H1 (cell line): Measurements from ENCODE around the gene TACC2. TPM values are rescaled to one million over a fixed set of nuclear protein-coding genes. Genes with fewer than 3 reads are reported as not detected.
A peak's percentile ranks its signal among the peaks of the same experiment; 100 is the strongest.

Source experiments
- CTCF ChIA-PET: fragments of 300-600 bp; sonication (Branson Sonifier 250); formaldehyde crosslinking; loops from one replicate; lab custom pipeline; 2021; ENCODE audit not compliant: partially characterized antibody; lab: Charles Lee
- POLR2A ChIA-PET: fragments of 300-600 bp; sonication (Branson Sonifier 250); formaldehyde crosslinking; loops from one replicate; lab custom pipeline; 2021; ENCODE audit warnings: inconsistent platforms; ENCODE audit not compliant: partially characterized antibody; lab: Charles Lee
- DNase-seq, 2 experiments: peaks; one replicate each; pipeline versions ENCODE4 v3.0.0 to v3.0.0-alpha.2; 2010 to 2022; ENCODE audit warnings: low spot score in 2 of 2, low read depth in 1 of 2, mixed read lengths in 1 of 2
- FAIRE-seq: peaks from 2 replicates; lab custom pipeline; 2011; peaks lifted over from hg19 to GRCh38; lab: Jason Lieb, UNC
- H2AFZ ChIP-seq: 2 replicates; pipeline ENCODE4 v1.8.1; 2012; ENCODE audit warnings: low read length, inconsistent platforms
- H2AK5ac ChIP-seq: 2 replicates; pipeline ENCODE4 v1.6.1; 2013; ENCODE audit warnings: low read depth, low read length
- H2BK120ac ChIP-seq: replicated peaks from 2 replicates; pipeline ENCODE3; 2013; ENCODE audit warnings: low read depth, low read length, inconsistent platforms
- H2BK12ac ChIP-seq: 2 replicates; pipeline ENCODE4 v1.6.1; 2013; ENCODE audit warnings: low read depth, low read length
- H2BK15ac ChIP-seq: 2 replicates; pipeline ENCODE4 v1.6.1; 2013; ENCODE audit warnings: low read length
- H2BK20ac ChIP-seq: 2 replicates; pipeline ENCODE4 v1.6.1; 2013; ENCODE audit warnings: low read length
- H2BK5ac ChIP-seq: 2 replicates; pipeline ENCODE4 v1.6.1; 2013; ENCODE audit warnings: low read depth, low read length
- H3K14ac ChIP-seq: 2 replicates; pipeline ENCODE4 v1.6.1; 2013; ENCODE audit warnings: inconsistent platforms; ENCODE audit not compliant: insufficient read length
- H3K18ac ChIP-seq: 2 replicates; pipeline ENCODE4 v1.6.1; 2013; ENCODE audit warnings: low read length; ENCODE audit errors: extremely low read depth
- H3K23ac ChIP-seq: 2 replicates; pipeline ENCODE4 v1.6.1; 2013; ENCODE audit warnings: inconsistent platforms; ENCODE audit not compliant: insufficient read length
- H3K23me2 ChIP-seq: 2 replicates; pipeline ENCODE4 v1.6.1; 2013; ENCODE audit warnings: low read depth, low read length
- H3K27ac ChIP-seq: 2 replicates; pipeline ENCODE4 v1.6.1; 2011; ENCODE audit warnings: low read depth, low read length, inconsistent platforms
- H3K27me3 ChIP-seq, 4 experiments: replicated peaks in 1 of 4; 1 replicate in 1 of 4; 2 replicates in 3 of 4; pipeline versions ENCODE4 v1.6.1 to v1.8.1; 2011 to 2013; ENCODE audit warnings: low read length in 3 of 4, mild to moderate bottlenecking in 3 of 4, inconsistent platforms in 2 of 4, mixed read lengths in 2 of 4, moderate library complexity in 1 of 4; ENCODE audit not compliant: control insufficient read depth in 3 of 4, insufficient read depth in 3 of 4; ENCODE audit errors: extremely low read depth in 1 of 4
- H3K36me3 ChIP-seq, 4 experiments: 2 replicates each; pipeline versions ENCODE4 v1.6.1 to v1.8.1; 2011 to 2013; ENCODE audit warnings: mild to moderate bottlenecking in 4 of 4, low read length in 3 of 4, moderate library complexity in 2 of 4, control low read depth in 1 of 4, inconsistent platforms in 1 of 4; ENCODE audit not compliant: insufficient read depth in 4 of 4, control insufficient read depth in 2 of 4
- H3K4ac ChIP-seq: replicated peaks from 2 replicates; pipeline ENCODE3; 2013; ENCODE audit warnings: low read length, low read depth, mixed read lengths, inconsistent platforms; ENCODE audit not compliant: insufficient read length
- H3K4me1 ChIP-seq, 4 experiments: replicated peaks in 1 of 4; 1 replicate in 1 of 4; 2 replicates in 3 of 4; pipeline versions ENCODE4 v1.6.1 to v1.8.1; 2011 to 2013; ENCODE audit warnings: low read length in 3 of 4, inconsistent platforms in 2 of 4, mixed read lengths in 1 of 4; ENCODE audit not compliant: insufficient read depth in 4 of 4, control insufficient read depth in 3 of 4
- H3K4me2 ChIP-seq, 2 experiments: 2 replicates each; pipeline versions ENCODE4 v1.6.1 to v1.8.1; 2011 to 2013; ENCODE audit warnings: low read depth in 2 of 2, low read length in 2 of 2, control low read depth in 1 of 2, inconsistent platforms in 1 of 2, mild to moderate bottlenecking in 1 of 2; ENCODE audit not compliant: insufficient read depth in 1 of 2
- H3K4me3 ChIP-seq, 4 experiments: fragments of 200-600, 300-600 bp in 1 of 4; sonication (generic), shearing (Covaris generic), sonication (Bioruptor Twin) in 1 of 4; 2 replicates each; pipeline versions ENCODE4 v1.5.1 to v1.8.1; 2011 to 2016; ENCODE audit warnings: low read length in 4 of 4, low read depth in 3 of 4, control low read depth in 2 of 4, inconsistent platforms in 2 of 4, mild to moderate bottlenecking in 2 of 4, mixed read lengths in 1 of 4, moderate library complexity in 1 of 4; ENCODE audit not compliant: insufficient read depth in 2 of 4; ENCODE audit errors: extremely low read depth in 1 of 4
- H3K56ac ChIP-seq: replicated peaks from 2 replicates; pipeline ENCODE3; 2013; ENCODE audit warnings: low read depth, mild to moderate bottlenecking, mixed read lengths, low read length, inconsistent platforms; ENCODE audit not compliant: insufficient read length
- H3K79me1 ChIP-seq: 2 replicates; pipeline ENCODE4 v1.6.1; 2013; ENCODE audit warnings: low read depth, low read length, control low read depth
- H3K79me2 ChIP-seq, 2 experiments: 2 replicates each; pipeline versions ENCODE4 v1.6.1 to v1.8.1; 2012 to 2013; ENCODE audit warnings: low read length in 2 of 2, mild to moderate bottlenecking in 2 of 2, inconsistent platforms in 1 of 2; ENCODE audit not compliant: insufficient read depth in 2 of 2, control insufficient read depth in 1 of 2
- H3K9ac ChIP-seq, 4 experiments: replicated peaks in 1 of 4; 1 replicate in 1 of 4; 2 replicates in 3 of 4; pipeline versions ENCODE4 v1.6.1 to v1.8.1; 2011 to 2013; ENCODE audit warnings: low read depth in 3 of 4, low read length in 3 of 4, control low read depth in 2 of 4, mild to moderate bottlenecking in 2 of 4, moderate library complexity in 2 of 4, inconsistent platforms in 1 of 4; ENCODE audit errors: extremely low read depth in 1 of 4
- H3K9me3 ChIP-seq, 2 experiments: 2 replicates each; pipeline versions ENCODE4 v1.6.1 to v1.8.1; 2012 to 2013; ENCODE audit warnings: mild to moderate bottlenecking in 2 of 2, moderate library complexity in 2 of 2, control low read depth in 1 of 2, inconsistent platforms in 1 of 2, low read depth in 1 of 2, low read length in 1 of 2, mixed read lengths in 1 of 2; ENCODE audit not compliant: insufficient read depth in 2 of 2
- H4K20me1 ChIP-seq, 2 experiments: replicated peaks in 1 of 2; 2 replicates each; pipeline versions ENCODE3 to v1.8.1; 2011 to 2013; ENCODE audit warnings: inconsistent platforms in 2 of 2, low read length in 2 of 2, mild to moderate bottlenecking in 1 of 2; ENCODE audit not compliant: insufficient read depth in 2 of 2, control insufficient read depth in 1 of 2
- H4K5ac ChIP-seq: 2 replicates; pipeline ENCODE4 v1.6.1; 2013; ENCODE audit warnings: low read length, low read depth, mixed read lengths, inconsistent platforms; ENCODE audit not compliant: insufficient read length
- H4K8ac ChIP-seq: 2 replicates; pipeline ENCODE4 v1.8.0; 2013; ENCODE audit warnings: mild to moderate bottlenecking, moderate library complexity, low read length, inconsistent platforms; ENCODE audit not compliant: insufficient read depth; ENCODE audit errors: extremely low read depth
- H4K91ac ChIP-seq: replicated peaks from 2 replicates; pipeline ENCODE3; 2013; ENCODE audit warnings: low read length, mixed read lengths, inconsistent platforms; ENCODE audit not compliant: insufficient read length
- CTCF ChIP-seq, 3 experiments: IDR thresholded peaks; 1 replicate in 2 of 3; 2 replicates in 1 of 3; pipeline versions ENCODE4 v1.5.1 to v1.6.1; 2011; ENCODE audit warnings: low read length in 3 of 3, mild to moderate bottlenecking in 3 of 3, inconsistent platforms in 2 of 3, low read depth in 1 of 3, moderate library complexity in 1 of 3; ENCODE audit not compliant: insufficient read depth in 1 of 3; ENCODE audit errors: control extremely low read depth in 1 of 3
- GTF2F1 ChIP-seq: IDR thresholded peaks from 2 replicates; pipeline ENCODE4 v1.6.1; 2012; ENCODE audit warnings: low read depth, low read length, improper control_type of control experiment, borderline replicate concordance
- RAD21 ChIP-seq, 2 experiments: IDR thresholded peaks in 1 of 2; conservative IDR thresholded peaks in 1 of 2; 2 replicates each; pipeline ENCODE4 v1.6.1; 2011; ENCODE audit warnings: low read depth in 2 of 2, low read length in 2 of 2, improper control_type of control experiment in 1 of 2, inconsistent platforms in 1 of 2, mild to moderate bottlenecking in 1 of 2, moderate library complexity in 1 of 2
- WGBS, 2 experiments: shearing (Covaris generic) in 1 of 2; methylation state at CpG; one replicate each; pipeline versions ENCODE4 v1.1.6 to v1.1.7; 2013 to 2015; ENCODE audit warnings: low lambda C conversion rate in 2 of 2, mixed read lengths in 2 of 2, inconsistent platforms in 1 of 2, low coverage in 1 of 2, missing lambda C conversion rate in 1 of 2; ENCODE audit not compliant: insufficient replicate concordance in 2 of 2, insufficient coverage in 1 of 2, insufficient read length in 1 of 2; ENCODE audit errors: extremely low coverage in 1 of 2, missing lambda C conversion rate in 1 of 2; 5-methylcytosine and 5-hydroxymethylcytosine counted together
- polyA plus RNA-seq, 7 experiments: library from polyadenylated mRNA; depleted of rRNA in 3 of 7; stranded (reverse) in 5 of 7; unstranded in 2 of 7; fragments of >200 nt in 5 of 7; fragments of 200-250 nt in 2 of 7; gene quantifications; 1 replicate in 5 of 7; 2 replicates in 1 of 7; 4 replicates in 1 of 7; pipeline versions ENCODE4 v1.2.1 to v1.2.3, GENCODE V29; 2011 to 2013; ENCODE audit warnings: missing spikeins in 2 of 7, mixed read lengths in 2 of 7
- total RNA-seq: library from RNA; stranded (reverse); fragmentation: NEBNext Ultra II Directional; extraction: Animal tissue kit (Norgen Biotek cat#: 25700); gene quantifications from 2 replicates; pipeline ENCODE4 v1.2.1, GENCODE V29; 2021

Gene TACC2
- total and polyA plus RNA-seq, 2 of the 8 experiments (the other 6 are each of a cell fraction or from before 2014, with no cell fraction given), result 21.2 to 46.6 TPM

GRCh38 chr10:122140461-122140902, 151.5 kb downstream of the TACC2 start:
- H2BK12ac ChIP-seq, result no peak overlapping the region
- no peak overlapping the region for H2AFZ ChIP-seq
- H3K56ac ChIP-seq, result no peak overlapping the region
- H3K9ac ChIP-seq, result no peak overlapping the region
- FAIRE-seq (no peak), DNase-seq (no peak)
- no peaks in the 10 kb centered on the region for H3K27me3 ChIP-seq
- H3K4me2 ChIP-seq, result no peak overlapping the region
- peaks cover 4 to 8% of the 10 kb centered on the region in 2 experiments; a peak in 3 of 4 replicates for H3K9me3 ChIP-seq
- TF ChIP-seq GTF2F1 (no peak), CTCF (IDR thresholded peaks at IDR 0.05; ENCODE audit: control extremely low read depth in 1 of 3, insufficient read depth in 1 of 3, low read depth in 1 of 3, low read length in 3 of 3) (peak in 1 of 3 experiments; percentile 3; a peak in 1 of 4 replicates), RAD21 (IDR thresholded peaks at IDR 0.05 in 1 of 2, conservative IDR thresholded peaks at IDR 0.05 in 1 of 2; ENCODE audit: low read depth in 2 of 2, low read length in 2 of 2) (peak; percentile 34 to 43; a peak in 3 of 4 replicates)
- H3K27ac ChIP-seq, result peak overlapping the region; percentile 26; the same call in 1 of the 2 replicates
- no peak overlapping the region for H4K8ac ChIP-seq
- ChIA-PET CTCF (interaction anchor here (0.6 to 6.0 kb wide), 24 partner anchors 11 to 128 kb away, joined by 3 to 65 read pairs (median 6); no protein-coding TSS in a partner anchor), POLR2A (interaction anchor here (0.8 to 1.5 kb wide), 4 partner anchors 10 to 27 kb away, joined by 3 to 5 read pairs (median 4); no protein-coding TSS in a partner anchor)
- no peak overlapping the region for H4K91ac ChIP-seq
- WGBS, 2 experiments, result 86% methylated on average over 9 of the region's 9 CpGs; no CpG with 5 or more reads in 1 of the 2 experiments
- no peak overlapping the region for H2BK20ac ChIP-seq
- no peak overlapping the region for H2BK120ac ChIP-seq
- H4K5ac ChIP-seq, result no peak overlapping the region
- H3K79me1 ChIP-seq, result peaks cover 3% of the 10 kb centered on the region; the same call in 1 of the 2 replicates
- H3K79me2 ChIP-seq, result peaks cover 0 to 7% of the 10 kb centered on the region in 2 experiments; a peak in 1 of 4 replicates
- H3K4me1 ChIP-seq, result peaks cover 0 to 7% (median 3%) of the 10 kb centered on the region in 4 experiments; a peak in 5 of 7 replicates
- H3K4me3 ChIP-seq, result no peak overlapping the region
- no peaks in the 10 kb centered on the region for H3K23me2 ChIP-seq
- H3K4ac ChIP-seq, result no peak overlapping the region
- H2AK5ac ChIP-seq, result no peak overlapping the region
- no peak overlapping the region for H3K14ac ChIP-seq
- H3K18ac ChIP-seq, result no peak overlapping the region
- peaks cover 2 to 11% (median 4%) of the 10 kb centered on the region in 4 experiments; a peak in 6 of 8 replicates for H3K36me3 ChIP-seq
- H3K23ac ChIP-seq, result no peak overlapping the region
- H2BK5ac ChIP-seq, result no peak overlapping the region
- H4K20me1 ChIP-seq, result peaks cover 0 to 4% of the 10 kb centered on the region in 2 experiments
- H2BK15ac ChIP-seq, result no peak overlapping the region
